CD4-positive, alpha-beta T cell treated with Interleukin-1 beta for 1 hour (primary cell): ENCODE measurements around the gene LDLRAD3.

Experiments used
- DNase-seq, 2 donors: peaks; one replicate each; pipeline ENCODE4 v3.0.0-alpha.2; 2020 to 2022

Gene LDLRAD3

GRCh38 chr11:36053862-36054261, 110.0 kb downstream of the LDLRAD3 start:
- DNase-seq, result no peak

GRCh38 chr11:36054628-36055027, 110.8 kb downstream of the LDLRAD3 start:
- DNase-seq, result no peak

GRCh38 chr11:36056160-36056751, 112.4 kb downstream of the LDLRAD3 start:
- no peak for DNase-seq

GRCh38 chr11:36057379-36058042, 113.6 kb downstream of the LDLRAD3 start:
- no peak for DNase-seq

GRCh38 chr11:36059660-36060059, 115.8 kb downstream of the LDLRAD3 start:
- DNase-seq, result no peak

GRCh38 chr11:36060926-36061325, 117.1 kb downstream of the LDLRAD3 start:
- DNase-seq, result peak in 1 of 2 donors; percentile 13

- DNase-seq, result no peak
Measured at GRCh38 chr11:36061471-36061870, 117.6 kb downstream of the LDLRAD3 start.

GRCh38 chr11:36062796-36063365, 119.0 kb downstream of the LDLRAD3 start:
- no peak for DNase-seq

GRCh38 chr11:36065436-36065835, 121.6 kb downstream of the LDLRAD3 start:
- DNase-seq, result no peak

GRCh38 chr11:36066891-36067290, 123.0 kb downstream of the LDLRAD3 start:
- DNase-seq, result no peak

- DNase-seq, result no peak
Measured at GRCh38 chr11:36069576-36070212, 125.8 kb downstream of the LDLRAD3 start.

- no peak for DNase-seq
Measured at GRCh38 chr11:36070213-36070953, 126.5 kb downstream of the LDLRAD3 start.

GRCh38 chr11:36070954-36071330, 127.1 kb downstream of the LDLRAD3 start:
- DNase-seq, result no peak

GRCh38 chr11:36071917-36072500, 128.1 kb downstream of the LDLRAD3 start:
- DNase-seq, result no peak

- no peak for DNase-seq
Measured at GRCh38 chr11:36073411-36074203, 129.7 kb downstream of the LDLRAD3 start.

GRCh38 chr11:36074941-36075431, 131.1 kb downstream of the LDLRAD3 start:
- DNase-seq, result no peak

GRCh38 chr11:36077368-36077767, 133.5 kb downstream of the LDLRAD3 start:
- no peak for DNase-seq

- DNase-seq, result no peak
Measured at GRCh38 chr11:36077886-36078685, 134.2 kb downstream of the LDLRAD3 start.

GRCh38 chr11:36078686-36079055, 134.8 kb downstream of the LDLRAD3 start:
- DNase-seq, result no peak

GRCh38 chr11:36079878-36080675, 136.2 kb downstream of the LDLRAD3 start:
- no peak for DNase-seq
